Measurements from ENCODE around the gene ELK1. TPM values are rescaled to one million over a fixed set of nuclear protein-coding genes. Genes with fewer than 3 reads are reported as not detected.

The ELK1 gene
- total RNA-seq, 1 experiment from 2014 or later: 57.0 TPM

DNA sequence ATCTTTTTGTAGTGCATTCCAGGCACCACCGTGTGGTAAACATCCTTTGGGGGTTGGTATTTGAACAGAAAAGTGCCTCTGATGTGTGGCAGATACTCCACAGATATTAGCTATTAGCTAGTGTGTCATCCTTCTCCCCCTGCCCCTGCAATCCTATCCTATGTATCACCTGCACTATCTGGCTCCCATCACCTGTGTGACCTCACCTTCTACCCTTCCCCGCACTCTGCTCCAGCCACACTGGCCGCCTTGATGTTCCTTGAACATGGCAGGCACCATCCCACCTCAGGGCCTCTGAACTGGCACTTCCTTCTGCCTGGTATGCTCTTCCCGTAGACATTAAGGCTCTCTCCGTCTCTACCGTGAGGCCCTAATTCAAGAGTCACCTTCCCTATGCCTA lies 3.7 kb downstream of the ELK1 start:
- CTCF ChIA-PET: no interaction called here

More for the DNA sequence above, 3.7 kb downstream of the ELK1 start:
- no peaks in the 10 kb centered on the region for H4K20me1 ChIP-seq (ENCODE audit: insufficient read depth)
- TF ChIP-seq, protein P1, sequence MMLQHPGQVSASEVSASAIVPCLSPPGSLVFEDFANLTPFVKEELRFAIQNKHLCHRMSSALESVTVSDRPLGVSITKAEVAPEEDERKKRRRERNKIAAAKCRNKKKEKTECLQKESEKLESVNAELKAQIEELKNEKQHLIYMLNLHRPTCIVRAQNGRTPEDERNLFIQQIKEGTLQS (IDR thresholded peaks at IDR 0.05): no peak
- TF ChIP-seq RAD21 (IDR thresholded peaks at IDR 0.05; ENCODE audit: low read depth) (no peak), CBX3 (IDR thresholded peaks at IDR 0.05; ENCODE audit: low read depth) (no peak), POLR2A (IDR thresholded peaks at IDR 0.05; ENCODE audit: borderline replicate concordance, extremely low read depth, insufficient read depth, insufficient read length) (no peak), TCF7L2 (IDR thresholded peaks at IDR 0.05; ENCODE audit: borderline replicate concordance, extremely low read depth, insufficient read depth, insufficient read length) (no peak), SP1 (IDR thresholded peaks at IDR 0.05; ENCODE audit: low read depth) (no peak), CEBPB (IDR thresholded peaks at IDR 0.05; ENCODE audit: low read depth) (no peak), FOSL1 (IDR thresholded peaks at IDR 0.05; ENCODE audit: low read depth) (no peak), EZH2phosphoT487 (IDR thresholded peaks at IDR 0.05; ENCODE audit: borderline replicate concordance) (no peak), YY1 (IDR thresholded peaks at IDR 0.05; ENCODE audit: extremely low read depth, insufficient replicate concordance, low read depth, low read length) (no peak), SIN3A (IDR thresholded peaks at IDR 0.05; ENCODE audit: low read depth) (no peak), ZNF274 (IDR thresholded peaks at IDR 0.05; ENCODE audit: low read depth, low read length) (no peak)
- TF ChIP-seq, protein P2, sequence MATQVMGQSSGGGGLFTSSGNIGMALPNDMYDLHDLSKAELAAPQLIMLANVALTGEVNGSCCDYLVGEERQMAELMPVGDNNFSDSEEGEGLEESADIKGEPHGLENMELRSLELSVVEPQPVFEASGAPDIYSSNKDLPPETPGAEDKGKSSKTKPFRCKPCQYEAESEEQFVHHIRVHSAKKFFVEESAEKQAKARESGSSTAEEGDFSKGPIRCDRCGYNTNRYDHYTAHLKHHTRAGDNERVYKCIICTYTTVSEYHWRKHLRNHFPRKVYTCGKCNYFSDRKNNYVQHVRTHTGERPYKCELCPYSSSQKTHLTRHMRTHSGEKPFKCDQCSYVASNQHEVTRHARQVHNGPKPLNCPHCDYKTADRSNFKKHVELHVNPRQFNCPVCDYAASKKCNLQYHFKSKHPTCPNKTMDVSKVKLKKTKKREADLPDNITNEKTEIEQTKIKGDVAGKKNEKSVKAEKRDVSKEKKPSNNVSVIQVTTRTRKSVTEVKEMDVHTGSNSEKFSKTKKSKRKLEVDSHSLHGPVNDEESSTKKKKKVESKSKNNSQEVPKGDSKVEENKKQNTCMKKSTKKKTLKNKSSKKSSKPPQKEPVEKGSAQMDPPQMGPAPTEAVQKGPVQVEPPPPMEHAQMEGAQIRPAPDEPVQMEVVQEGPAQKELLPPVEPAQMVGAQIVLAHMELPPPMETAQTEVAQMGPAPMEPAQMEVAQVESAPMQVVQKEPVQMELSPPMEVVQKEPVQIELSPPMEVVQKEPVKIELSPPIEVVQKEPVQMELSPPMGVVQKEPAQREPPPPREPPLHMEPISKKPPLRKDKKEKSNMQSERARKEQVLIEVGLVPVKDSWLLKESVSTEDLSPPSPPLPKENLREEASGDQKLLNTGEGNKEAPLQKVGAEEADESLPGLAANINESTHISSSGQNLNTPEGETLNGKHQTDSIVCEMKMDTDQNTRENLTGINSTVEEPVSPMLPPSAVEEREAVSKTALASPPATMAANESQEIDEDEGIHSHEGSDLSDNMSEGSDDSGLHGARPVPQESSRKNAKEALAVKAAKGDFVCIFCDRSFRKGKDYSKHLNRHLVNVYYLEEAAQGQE (IDR thresholded peaks at IDR 0.05; ENCODE audit: low read depth): no peak
- TF ChIP-seq, protein P3, sequence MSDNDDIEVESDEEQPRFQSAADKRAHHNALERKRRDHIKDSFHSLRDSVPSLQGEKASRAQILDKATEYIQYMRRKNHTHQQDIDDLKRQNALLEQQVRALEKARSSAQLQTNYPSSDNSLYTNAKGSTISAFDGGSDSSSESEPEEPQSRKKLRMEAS (IDR thresholded peaks at IDR 0.05): no peak
- TF ChIP-seq, protein P4, sequence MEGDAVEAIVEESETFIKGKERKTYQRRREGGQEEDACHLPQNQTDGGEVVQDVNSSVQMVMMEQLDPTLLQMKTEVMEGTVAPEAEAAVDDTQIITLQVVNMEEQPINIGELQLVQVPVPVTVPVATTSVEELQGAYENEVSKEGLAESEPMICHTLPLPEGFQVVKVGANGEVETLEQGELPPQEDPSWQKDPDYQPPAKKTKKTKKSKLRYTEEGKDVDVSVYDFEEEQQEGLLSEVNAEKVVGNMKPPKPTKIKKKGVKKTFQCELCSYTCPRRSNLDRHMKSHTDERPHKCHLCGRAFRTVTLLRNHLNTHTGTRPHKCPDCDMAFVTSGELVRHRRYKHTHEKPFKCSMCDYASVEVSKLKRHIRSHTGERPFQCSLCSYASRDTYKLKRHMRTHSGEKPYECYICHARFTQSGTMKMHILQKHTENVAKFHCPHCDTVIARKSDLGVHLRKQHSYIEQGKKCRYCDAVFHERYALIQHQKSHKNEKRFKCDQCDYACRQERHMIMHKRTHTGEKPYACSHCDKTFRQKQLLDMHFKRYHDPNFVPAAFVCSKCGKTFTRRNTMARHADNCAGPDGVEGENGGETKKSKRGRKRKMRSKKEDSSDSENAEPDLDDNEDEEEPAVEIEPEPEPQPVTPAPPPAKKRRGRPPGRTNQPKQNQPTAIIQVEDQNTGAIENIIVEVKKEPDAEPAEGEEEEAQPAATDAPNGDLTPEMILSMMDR (IDR thresholded peaks at IDR 0.05 in 2 of 3, conservative IDR thresholded peaks at IDR 0.05 in 1 of 3; ENCODE audit: borderline replicate concordance in 1 of 3, insufficient read depth in 1 of 3, low read depth in 2 of 3, low read length in 2 of 3): no peak
- no peak overlapping the region for H3K4me3 ChIP-seq (replicated peaks in 1 of 2; ENCODE audit: low read depth in 1 of 2, low read length in 2 of 2)
- peaks cover 38% of the 10 kb centered on the region for H3K79me2 ChIP-seq (ENCODE audit: insufficient read depth, low read length)
- peaks cover 8 to 19% of the 10 kb centered on the region in 2 experiments; a peak in 3 of 4 replicates for H3K4me1 ChIP-seq (ENCODE audit: control insufficient read depth in 1 of 2, insufficient read depth in 2 of 2, low read length in 2 of 2)
- no peak for DNase-seq (ENCODE audit: low read depth, low spot score)
- ChIA-PET RAD21 (ENCODE audit: low non-redundant PET in 1 of 2, low total read pairs in 2 of 2, uncharacterized antibody in 2 of 2, unreplicated experiment in 2 of 2) (no interaction called here), POLR2A (no interaction called here)
- no TSS peak for BruUV-seq (replicated peaks)
- no peaks in the 10 kb centered on the region for H3K9me2 ChIP-seq (ENCODE audit: insufficient read depth)
- no peaks in the 10 kb centered on the region for H3K9me3 ChIP-seq (ENCODE audit: control insufficient read depth in 1 of 2, insufficient read depth in 1 of 2, low read depth in 1 of 2, low read length in 2 of 2)
- no peaks in the 10 kb centered on the region; a peak in 1 of 4 replicates for H3K36me3 ChIP-seq (ENCODE audit: control insufficient read depth in 1 of 2, insufficient read depth in 2 of 2, low read length in 2 of 2)
- intact Hi-C loops (cut with micrococcal nuclease): no loop called here
- no peak overlapping the region for H3K4me2 ChIP-seq (ENCODE audit: low read length)
- no peak overlapping the region for H3K27ac ChIP-seq (ENCODE audit: low read depth, low read length)
- no peaks in the 10 kb centered on the region for H3K27me3 ChIP-seq (ENCODE audit: insufficient read depth, low read length)
- no peak overlapping the region for H3K9ac ChIP-seq (ENCODE audit: low read length)
- no peak overlapping the region for H2AFZ ChIP-seq (ENCODE audit: low read depth, low read length, poor library complexity, severe bottlenecking)
- no peak for ATAC-seq
